Measurements from ENCODE around the gene ARID1B.

The ARID1B gene

DNA sequence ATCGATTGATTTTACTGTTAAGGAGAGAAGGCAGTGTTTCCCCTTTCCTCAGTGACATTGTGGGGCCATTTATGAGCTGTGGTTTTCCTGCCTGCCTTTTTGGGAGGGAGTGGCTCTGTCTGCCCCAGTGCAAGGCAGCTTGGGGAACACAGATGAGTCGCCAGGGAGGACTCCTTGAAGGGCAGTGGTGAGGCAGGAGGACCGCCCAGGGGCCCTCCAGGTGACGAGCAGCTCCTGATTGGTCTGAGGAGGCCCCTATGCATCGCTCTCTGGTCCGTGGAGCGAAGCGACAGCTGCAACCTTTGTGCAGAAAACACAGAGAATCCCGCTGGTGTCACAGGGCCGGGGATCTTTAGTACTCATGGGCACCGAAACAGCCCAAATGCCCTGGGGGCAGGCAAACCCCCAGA, 445.8 kb downstream of the ARID1B start:
- peaks cover 17% of the 10 kb centered on the region in 2 experiments for H3K4me1 ChIP-seq (ENCODE audit: control insufficient read depth in 1 of 2, insufficient read depth in 1 of 2, low read depth in 1 of 2, low read length in 1 of 2)
- H3K27ac ChIP-seq, result no peak overlapping the region
- H3K27me3 ChIP-seq, result peaks cover 19% of the 10 kb centered on the region
- TF ChIP-seq, protein P1, sequence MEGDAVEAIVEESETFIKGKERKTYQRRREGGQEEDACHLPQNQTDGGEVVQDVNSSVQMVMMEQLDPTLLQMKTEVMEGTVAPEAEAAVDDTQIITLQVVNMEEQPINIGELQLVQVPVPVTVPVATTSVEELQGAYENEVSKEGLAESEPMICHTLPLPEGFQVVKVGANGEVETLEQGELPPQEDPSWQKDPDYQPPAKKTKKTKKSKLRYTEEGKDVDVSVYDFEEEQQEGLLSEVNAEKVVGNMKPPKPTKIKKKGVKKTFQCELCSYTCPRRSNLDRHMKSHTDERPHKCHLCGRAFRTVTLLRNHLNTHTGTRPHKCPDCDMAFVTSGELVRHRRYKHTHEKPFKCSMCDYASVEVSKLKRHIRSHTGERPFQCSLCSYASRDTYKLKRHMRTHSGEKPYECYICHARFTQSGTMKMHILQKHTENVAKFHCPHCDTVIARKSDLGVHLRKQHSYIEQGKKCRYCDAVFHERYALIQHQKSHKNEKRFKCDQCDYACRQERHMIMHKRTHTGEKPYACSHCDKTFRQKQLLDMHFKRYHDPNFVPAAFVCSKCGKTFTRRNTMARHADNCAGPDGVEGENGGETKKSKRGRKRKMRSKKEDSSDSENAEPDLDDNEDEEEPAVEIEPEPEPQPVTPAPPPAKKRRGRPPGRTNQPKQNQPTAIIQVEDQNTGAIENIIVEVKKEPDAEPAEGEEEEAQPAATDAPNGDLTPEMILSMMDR (IDR thresholded peaks at IDR 0.05), result no peak
- no peak overlapping the region for H3K4me3 ChIP-seq (ENCODE audit: low read depth in 1 of 2, low read length in 1 of 2)
- H3K9me3 ChIP-seq, result no peaks in the 10 kb centered on the region
- no peaks in the 10 kb centered on the region for H3K36me3 ChIP-seq

DNA sequence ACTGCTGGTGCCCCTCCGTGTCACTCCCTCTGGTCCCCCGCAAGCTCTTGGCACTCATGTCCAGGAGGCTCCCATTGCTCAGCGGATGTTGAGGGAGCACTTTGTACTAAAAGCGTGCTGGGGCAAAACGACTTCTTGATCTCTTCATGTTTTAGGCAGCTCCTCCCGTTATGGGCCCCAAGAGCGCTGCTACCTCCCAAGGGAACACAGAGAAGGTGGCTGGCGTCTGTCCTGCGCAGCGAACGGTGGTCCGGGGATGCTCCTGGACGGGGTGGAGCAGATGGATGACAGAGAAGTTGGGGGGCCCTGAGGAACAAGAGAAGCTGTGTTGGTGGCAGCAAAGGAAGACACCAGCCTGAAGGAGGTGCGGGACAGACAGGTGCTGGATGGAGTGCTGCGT, 446.3 kb downstream of the ARID1B start:
- no peak overlapping the region for H3K27ac ChIP-seq
- H3K36me3 ChIP-seq, result no peaks in the 10 kb centered on the region
- peaks cover 19% of the 10 kb centered on the region for H3K27me3 ChIP-seq
- peaks cover 17% of the 10 kb centered on the region in 2 experiments for H3K4me1 ChIP-seq (ENCODE audit: control insufficient read depth in 1 of 2, insufficient read depth in 1 of 2, low read depth in 1 of 2, low read length in 1 of 2)
- H3K9me3 ChIP-seq, result no peaks in the 10 kb centered on the region
- H3K4me3 ChIP-seq (ENCODE audit: low read depth in 1 of 2, low read length in 1 of 2), result no peak overlapping the region
- TF ChIP-seq, protein P1 (IDR thresholded peaks at IDR 0.05), result no peak

GRCh38 chr6:157224178-157224950, 447.2 kb downstream of the ARID1B start:
- peaks cover 17% of the 10 kb centered on the region in 2 experiments for H3K4me1 ChIP-seq (ENCODE audit: control insufficient read depth in 1 of 2, insufficient read depth in 1 of 2, low read depth in 1 of 2, low read length in 1 of 2)
- H3K9me3 ChIP-seq, result no peaks in the 10 kb centered on the region
- H3K27ac ChIP-seq, result no peak overlapping the region
- H3K27me3 ChIP-seq, result peaks cover 19% of the 10 kb centered on the region
- no peaks in the 10 kb centered on the region for H3K36me3 ChIP-seq
- H3K4me3 ChIP-seq (ENCODE audit: low read depth in 1 of 2, low read length in 1 of 2), result no peak overlapping the region
- TF ChIP-seq, protein P1 (IDR thresholded peaks at IDR 0.05), result no peak

- peaks cover 17% of the 10 kb centered on the region in 2 experiments for H3K4me1 ChIP-seq (ENCODE audit: control insufficient read depth in 1 of 2, insufficient read depth in 1 of 2, low read depth in 1 of 2, low read length in 1 of 2)
- no peak overlapping the region for H3K27ac ChIP-seq
- H3K4me3 ChIP-seq (ENCODE audit: low read depth in 1 of 2, low read length in 1 of 2), result no peak overlapping the region
- H3K27me3 ChIP-seq, result peaks cover 19% of the 10 kb centered on the region
- H3K36me3 ChIP-seq, result no peaks in the 10 kb centered on the region
- no peaks in the 10 kb centered on the region for H3K9me3 ChIP-seq
- TF ChIP-seq, protein P1 (IDR thresholded peaks at IDR 0.05), result no peak
Observed at GRCh38 chr6:157224951-157225574, 447.9 kb downstream of the ARID1B start.

DNA sequence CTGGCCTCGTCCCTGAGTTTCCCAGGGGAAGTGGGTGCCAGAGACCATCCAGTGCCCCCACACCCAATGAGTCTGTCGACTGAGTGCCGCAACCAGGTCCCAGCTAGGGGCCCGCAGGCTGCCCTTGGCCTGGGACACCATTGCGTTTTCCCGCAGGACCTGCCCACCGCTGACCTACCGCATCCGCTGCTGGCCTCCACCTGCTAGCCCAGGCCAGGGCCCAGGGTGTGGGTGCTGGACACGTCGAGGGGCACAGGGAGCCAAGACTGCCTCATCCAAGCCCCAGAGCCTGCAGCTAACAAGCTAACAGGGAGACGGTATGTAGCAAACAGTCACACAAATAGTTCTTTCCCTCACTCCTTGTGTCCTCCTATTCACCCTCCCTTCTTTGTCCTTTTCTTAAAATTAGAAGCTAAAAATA, 448.4 kb downstream of the ARID1B start:
- Histone ChIP-seq H3K4me3 (ENCODE audit: low read depth in 1 of 2, low read length in 1 of 2) (no peak overlapping the region), H3K27me3 (peaks cover 19% of the 10 kb centered on the region), H3K9me3 (no peaks in the 10 kb centered on the region), H3K4me1 (ENCODE audit: control insufficient read depth in 1 of 2, insufficient read depth in 1 of 2, low read depth in 1 of 2, low read length in 1 of 2) (peaks cover 17% of the 10 kb centered on the region in 2 experiments), H3K36me3 (no peaks in the 10 kb centered on the region), H3K27ac (no peak overlapping the region)
- TF ChIP-seq, protein P1 (IDR thresholded peaks at IDR 0.05), result no peak

Measured in neutrophil (primary cell).